Left hindlimb (tissue), 1 donor: Measurements from ENCODE around the gene RBM11.
A peak's percentile ranks its signal among the peaks of the same experiment; 100 is the strongest.
"Not testable (repeated sequence)": the region's sequence is repeated elsewhere in the genome, so short reads cannot be mapped to it uniquely, and the experiment has no call there.

ENCODE experiments used
- DNase-seq: peaks from one replicate; pipeline ENCODE4 v3.0.0-alpha.2; 2018

The RBM11 gene, protein sequence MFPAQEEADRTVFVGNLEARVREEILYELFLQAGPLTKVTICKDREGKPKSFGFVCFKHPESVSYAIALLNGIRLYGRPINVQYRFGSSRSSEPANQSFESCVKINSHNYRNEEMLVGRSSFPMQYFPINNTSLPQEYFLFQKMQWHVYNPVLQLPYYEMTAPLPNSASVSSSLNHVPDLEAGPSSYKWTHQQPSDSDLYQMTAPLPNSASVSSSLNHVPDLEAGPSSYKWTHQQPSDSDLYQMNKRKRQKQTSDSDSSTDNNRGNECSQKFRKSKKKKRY

DNA sequence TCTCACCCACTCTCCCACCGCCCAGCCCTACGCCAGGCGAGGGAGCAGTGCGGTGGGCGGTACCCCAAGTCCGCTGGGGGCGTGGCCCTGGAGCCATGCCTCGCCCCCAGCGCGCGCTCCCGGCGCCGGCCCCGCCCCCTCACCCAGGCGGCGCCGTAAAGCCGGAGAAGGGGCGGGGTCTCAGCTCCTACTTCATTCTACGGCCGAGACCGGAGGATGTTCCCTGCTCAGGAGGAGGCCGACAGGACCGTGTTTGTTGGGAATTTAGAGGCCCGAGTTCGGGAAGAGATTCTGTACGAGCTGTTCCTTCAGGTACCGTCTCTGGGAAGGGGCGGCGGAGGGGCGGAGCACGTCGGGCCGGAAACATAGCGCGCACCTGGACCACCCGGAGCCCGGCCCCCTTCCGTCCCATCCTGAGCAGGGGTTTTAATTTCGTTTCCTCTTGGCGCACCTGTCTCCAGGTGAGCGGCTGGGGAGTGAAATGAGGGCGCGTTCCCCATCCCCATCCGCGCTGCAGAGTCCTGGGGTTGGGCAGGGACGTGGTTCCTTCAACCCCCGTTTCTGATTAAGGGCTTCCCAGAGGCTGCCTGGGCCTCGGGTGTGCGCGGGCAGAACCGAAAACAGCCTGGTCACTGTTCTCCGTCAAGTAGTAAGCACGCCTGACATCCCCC lies at the start of gene RBM11:
Gene RBM11, plus strand, starts transcription at position 187 of the 671 bp plus-strand sequence. Its CDS starts 30 bp downstream, at position 217.
- peak; percentile 42 for DNase-seq

DNA sequence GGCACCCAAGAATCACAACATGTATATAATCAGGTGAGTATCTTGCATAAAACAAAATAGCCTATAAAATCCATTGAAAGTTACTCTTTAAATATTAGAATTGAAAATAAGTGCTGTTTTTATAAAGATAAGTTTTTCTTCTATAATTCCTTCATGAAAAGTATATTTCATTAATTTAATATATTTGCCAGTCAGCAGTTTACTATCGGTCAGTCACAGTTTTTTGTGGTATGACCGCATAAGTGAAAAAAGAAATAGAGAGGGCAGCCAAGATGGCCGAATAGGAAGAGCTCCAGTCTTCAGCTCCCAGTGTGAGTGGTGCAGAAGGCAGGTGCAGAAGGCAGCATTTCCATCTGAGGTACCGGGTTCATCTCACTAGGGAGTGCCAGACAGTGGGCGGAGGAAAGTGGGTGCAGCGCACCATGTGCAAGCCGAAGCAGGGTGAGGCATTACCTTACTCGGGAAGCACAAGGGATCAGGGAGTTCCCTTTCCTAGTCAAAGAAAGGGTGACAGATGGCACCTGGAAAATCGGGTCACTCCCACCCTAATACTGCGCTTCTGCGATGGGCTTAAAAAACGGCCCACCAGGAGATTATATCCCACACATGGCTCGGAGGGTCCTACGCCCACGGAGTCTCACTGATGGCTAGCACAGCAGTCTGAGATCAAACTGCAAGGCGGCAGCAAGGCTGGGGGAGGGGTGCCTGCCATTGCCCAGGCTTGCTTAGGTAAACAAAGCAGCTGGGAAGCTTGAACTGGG lies 49.3 kb upstream of the RBM11 start:
- not testable (repeated sequence) for DNase-seq

DNA sequence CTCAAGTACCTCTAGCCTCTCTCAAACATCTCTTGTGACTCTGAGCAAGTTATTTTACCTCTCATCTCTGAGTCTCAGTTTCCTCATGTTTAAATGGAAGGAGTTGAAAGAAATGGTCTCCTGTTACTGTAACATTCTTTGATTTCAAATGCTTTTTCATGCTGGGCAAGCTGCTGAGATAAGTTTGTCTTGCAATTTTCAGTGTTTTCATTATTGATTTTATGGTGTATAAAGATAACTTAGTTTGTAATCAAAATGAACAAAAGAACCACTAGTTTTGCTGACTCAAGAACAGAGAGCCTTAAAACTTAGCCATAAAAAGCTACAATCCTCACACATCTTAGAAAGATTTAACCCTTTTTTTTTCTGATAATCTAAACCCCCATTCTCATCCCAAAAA lies 9.7 kb upstream of the RBM11 start:
- no peak for DNase-seq

DNA sequence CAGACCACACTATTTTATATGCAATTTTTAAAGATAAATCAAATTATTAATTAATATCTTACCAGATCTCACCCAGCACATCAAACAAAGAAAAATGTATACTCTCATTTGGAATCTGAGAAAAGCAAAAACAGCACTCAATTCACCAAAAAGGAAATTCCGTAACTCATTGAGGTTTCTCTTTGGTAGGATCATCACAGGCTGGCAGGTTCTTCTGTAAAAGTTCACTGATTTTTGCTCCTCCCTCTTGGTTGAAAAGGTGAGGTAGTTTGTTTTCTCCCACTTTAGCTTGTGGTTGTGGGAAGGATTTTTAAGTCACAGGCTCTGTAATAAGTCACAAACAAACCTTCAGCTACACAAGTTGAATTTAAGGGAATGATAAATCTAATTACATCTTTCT lies 5.2 kb upstream of the RBM11 start, which contains the start of gene LIPI:
Gene LIPI, minus strand, starts transcription at position 218 of the 400 bp plus-strand sequence. Its CDS starts 110 bp downstream, at position 108.
- no peak for DNase-seq

DNA sequence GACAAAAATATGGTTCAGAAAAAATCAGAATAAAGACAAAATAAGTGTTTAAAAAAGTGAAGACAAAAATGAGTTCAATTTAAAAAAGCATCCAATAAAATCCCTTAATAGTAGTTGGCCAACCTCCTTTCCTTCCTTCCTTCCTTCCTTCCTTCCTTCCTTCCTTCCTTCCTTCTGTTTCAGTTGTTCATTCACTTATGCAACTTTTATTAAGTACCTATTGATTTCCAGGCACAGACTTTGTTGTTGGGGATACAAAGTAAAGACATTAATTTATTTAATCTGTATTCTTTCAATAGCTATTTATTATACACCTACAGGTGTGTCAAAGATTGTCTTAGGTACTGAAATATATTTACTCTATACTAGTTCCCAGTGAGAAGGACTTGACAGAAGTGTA lies 2.8 kb upstream of the RBM11 start:
- DNase-seq = no peak

DNA sequence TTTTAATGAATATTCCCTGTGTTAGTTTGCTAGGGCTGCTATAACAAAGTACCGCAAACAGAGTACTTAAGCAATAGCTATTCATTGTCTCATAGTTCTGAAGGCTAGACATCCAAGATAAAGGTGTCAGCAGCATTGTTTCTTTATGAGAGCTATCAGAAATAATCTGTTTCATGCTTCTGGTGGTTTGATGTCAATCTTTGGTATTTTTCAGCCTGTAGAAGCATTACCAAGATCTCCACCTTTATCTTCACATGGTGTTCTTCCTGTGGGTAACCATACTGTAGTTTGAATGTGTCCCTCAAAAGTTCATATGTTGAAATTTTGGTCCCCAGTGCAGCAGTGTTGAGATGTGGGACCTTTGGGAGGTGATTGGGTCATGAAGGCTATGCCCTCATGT lies 7.4 kb downstream of the RBM11 start:
- DNase-seq = no peak

DNA sequence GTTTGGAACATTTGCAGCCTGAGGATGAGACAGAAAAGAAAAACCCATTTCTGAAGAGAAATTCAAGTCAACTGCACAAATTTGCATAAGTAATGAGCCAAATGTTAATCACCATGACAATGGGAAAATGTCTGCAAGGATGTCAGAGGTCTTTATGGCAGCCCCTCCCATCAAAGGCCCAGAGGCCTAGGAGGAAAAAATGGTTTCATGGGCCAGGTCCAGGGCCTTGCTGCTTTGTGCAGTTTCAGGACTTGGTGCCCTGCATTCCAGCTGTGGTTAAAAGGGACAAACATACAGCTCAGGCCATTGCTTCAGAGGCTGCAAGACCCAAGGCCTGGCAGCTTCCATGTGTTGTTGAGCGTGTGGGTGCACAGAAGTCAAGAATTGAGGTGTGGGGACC lies 13.4 kb downstream of the RBM11 start:
- no peak for DNase-seq

DNA sequence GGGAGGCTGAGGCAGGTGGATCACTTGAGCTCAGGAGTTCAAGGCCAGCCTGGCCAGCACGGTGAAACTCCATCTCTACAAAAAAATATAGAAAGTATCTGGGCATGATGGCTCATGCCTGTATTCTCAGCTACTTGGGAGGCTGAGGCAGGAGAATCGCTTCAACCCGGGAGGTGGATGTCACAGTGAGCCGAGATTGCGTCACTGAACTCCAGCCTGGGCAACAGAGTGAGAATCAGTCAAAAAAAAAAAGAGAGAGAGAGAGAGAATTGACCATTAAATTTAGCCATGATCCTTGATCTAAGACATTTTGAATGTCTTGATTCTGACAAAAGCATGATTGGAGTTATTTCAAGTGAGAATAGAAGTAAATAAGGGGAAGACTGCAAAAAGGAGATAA lies 19.1 kb downstream of the RBM11 start:
- DNase-seq = no peak

DNA sequence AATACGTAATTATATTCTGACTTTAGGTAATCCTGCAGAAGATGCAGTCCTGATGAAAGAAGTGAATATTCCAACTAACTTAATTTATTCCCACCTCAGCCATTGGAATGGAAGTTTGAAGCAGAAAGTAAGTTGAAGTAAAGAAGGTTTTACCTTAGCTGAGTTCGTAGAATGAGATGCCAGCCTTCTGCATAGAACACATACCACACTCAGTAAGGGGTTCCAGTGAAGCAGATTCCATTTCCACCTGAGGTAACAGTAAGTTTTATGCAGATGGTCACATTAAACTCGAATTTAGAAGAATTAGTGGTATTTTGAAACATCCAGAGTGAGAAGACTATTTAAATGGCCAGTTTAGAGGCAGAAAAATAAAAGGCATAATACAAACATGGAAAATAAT lies 20.2 kb downstream of the RBM11 start:
- no peak for DNase-seq

DNA sequence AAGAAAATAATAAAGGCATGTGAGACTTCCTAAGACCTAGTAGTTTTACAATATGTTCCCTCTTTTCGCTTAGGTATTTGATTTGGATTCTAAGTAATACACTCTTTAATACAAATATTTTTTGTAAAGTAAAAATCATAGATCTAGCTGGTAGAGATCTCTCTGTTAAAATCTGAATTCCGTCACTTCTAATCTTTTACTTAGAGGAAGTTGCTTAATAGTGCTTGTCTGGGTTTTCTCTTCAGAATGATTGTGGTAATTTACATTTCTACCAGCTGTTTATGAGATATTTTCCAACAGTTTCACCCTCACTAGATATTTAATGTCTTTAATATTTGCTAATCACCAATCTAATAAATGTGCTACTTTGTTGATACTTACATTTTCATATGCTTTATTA lies 23.3 kb downstream of the RBM11 start:
- no peak for DNase-seq

DNA sequence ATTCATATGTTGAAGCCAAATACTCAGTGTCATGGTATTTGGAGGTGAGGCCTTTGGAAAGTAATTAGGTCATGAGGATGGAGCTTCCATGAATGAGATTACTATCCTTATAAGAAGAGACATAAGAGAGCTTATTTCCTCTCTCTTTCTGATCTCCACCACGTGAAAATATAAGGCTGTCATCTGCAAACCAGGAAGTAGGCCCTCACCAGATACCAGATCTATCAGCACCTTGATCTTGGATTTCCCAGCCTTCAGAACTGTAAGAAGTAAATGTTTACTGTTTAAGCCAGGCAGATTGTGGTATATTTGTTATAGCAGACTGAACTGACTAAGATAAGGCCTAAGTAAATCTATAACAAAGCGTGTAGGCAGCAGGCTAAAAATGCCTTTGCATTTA lies 25.3 kb downstream of the RBM11 start:
- no peak for DNase-seq

DNA sequence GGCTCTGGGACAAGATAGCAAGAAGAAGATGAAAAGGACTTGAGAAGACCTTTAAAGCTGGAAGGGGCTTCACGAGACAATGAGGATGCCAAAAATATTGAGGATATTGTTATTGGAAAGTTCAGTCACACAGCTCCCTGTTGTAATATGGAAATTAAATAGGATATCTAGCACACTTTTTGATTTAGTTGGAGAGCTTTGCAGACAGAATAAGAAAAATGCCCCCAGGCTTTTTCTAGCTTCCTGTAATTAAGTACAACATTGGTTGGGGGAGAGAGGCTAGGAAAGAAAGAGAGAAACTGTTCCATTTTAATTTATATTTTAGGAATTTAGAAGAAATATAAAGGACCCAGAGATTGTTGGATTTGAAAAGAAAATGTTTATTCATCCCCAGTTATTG lies 27.5 kb downstream of the RBM11 start:
- no peak for DNase-seq

DNA sequence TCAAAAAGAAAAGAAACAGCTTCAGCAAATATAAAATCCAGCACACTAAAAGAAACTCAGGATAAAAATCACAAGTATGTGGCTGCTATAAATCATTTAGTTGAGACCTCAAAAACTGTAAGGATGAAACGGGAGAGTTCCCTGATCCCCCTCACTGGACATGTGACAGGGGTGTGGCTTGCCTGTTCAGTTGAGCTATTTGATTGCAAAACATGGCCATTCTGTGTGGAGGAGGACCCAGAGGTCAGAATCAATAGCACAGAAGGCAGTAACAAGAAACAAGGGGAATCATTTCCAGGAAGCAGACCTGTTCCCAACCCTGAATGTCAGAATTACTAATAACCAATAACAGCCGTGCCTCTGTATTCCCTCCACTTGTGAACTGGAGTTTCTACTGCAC lies 27.9 kb downstream of the RBM11 start:
- no peak for DNase-seq

DNA sequence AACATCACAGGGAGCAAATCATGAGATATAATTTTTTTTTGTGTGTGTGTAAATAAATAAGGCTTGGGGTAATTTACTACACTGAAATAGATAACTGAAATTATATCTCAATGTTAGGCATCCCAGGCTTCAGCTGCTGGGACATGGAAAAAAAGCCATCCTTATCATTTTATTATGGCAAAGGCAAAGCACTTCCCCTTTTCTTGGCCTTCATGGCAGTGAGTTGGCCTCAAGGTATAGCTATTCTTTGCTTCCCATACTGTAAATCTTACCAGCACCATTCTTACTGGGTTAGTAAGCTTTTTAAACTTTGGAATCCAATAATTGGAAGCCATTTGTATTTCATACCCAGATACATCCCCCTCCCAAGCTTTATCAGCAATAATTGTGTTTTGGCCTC lies 29.0 kb downstream of the RBM11 start:
- DNase-seq = no peak

DNA sequence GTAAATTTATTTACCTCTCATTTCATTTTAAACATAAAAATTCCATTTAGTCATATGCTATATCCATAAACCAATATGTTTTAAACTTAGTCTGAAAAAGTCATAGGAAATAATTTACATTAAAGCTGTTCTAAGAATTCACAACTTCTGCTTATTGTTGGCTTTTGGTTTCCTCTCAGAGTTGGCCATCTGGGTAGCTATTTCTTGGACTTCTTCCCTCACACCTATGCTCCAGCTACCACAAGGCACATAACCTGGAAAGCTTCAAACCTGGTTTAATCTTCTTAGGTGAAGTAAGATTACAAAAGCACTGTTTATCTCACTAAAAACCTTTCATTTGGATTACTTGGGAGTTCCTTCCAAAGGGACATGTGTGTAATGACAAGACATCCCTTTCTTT lies 29.8 kb downstream of the RBM11 start:
- no peak for DNase-seq

DNA sequence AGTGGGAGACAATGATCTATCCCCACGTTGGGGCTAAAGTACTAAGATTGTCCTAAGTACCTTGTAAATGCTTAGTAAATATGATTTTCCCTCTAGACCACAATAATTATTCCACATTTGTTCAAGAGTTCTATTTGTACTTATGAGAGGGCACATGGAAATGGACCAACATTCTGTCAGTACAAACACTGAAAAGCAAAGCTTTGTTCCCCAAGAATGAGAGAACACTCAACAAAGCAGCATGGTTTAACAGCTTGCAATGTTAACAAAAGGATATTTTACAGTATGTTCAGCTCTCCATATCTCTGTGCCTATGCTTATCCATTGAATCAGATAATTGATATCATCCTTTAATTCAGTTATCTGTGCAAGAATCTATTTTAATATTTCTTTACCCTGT lies 35.4 kb downstream of the RBM11 start:
- no peak for DNase-seq

DNA sequence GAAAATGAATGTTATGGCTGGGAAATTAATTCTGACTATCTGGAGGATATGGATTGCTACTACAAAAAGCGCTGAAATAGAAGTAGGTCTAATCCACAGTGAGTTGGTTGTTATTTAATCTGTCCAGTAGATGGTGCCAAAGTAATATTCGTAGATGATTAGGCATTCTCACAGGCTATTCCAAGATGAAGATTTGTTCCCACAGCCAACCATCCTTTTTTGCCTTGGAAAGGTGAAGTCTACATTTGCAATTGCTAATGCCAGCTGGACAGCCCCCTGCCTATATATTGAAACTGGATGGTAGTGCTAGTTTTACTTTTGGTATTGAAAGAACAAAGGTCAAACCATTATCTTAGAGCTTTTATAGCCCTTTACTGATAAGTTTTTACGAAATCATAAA lies 43.8 kb downstream of the RBM11 start:
- no peak for DNase-seq

DNA sequence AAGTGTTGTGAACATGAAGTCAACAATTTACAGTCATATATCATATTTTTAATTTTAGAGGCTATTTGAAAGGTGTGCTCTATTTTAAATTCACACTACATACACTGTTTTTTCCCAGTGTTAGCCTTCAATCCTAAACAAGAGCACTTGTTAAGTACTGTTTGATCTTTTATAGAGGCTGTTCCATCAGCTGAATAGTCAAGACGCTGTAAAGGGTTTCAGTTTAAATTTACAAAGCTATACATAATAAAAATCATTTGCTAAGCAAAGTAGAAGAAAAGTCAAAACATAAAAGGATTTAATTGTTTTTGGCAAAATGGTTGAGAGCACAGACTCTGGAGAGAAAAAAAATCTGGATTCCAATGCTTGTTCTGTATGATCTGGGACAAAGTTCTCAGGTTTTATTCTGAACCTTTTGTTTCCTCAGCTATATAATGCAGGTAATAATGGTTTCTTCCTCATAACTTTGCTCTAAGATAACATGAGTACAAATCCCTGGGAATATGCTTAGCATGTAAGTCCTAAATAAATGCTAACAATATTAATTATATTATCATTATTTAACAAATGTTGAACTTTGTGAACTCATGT lies 44.3 kb downstream of the RBM11 start:
- DNase-seq = no peak

DNA sequence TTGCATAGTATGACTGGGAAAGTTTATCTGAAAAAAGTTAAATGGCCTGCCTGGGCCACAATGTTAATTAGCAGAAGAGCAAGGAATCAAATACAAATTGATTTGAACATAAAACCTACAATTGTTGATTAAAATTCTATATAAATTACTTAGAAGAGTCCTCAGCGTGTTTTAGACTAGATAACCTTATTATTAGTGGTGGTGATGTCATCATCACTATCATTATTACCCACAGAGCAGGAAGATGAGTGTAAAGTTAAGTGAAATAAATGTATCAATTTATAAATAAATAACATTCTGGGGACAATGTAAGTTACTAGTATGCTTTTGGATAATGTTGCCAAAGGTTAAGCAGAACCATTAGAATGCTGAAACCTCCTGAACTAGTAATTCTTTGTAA lies 46.1 kb downstream of the RBM11 start:
- no peak for DNase-seq

DNA sequence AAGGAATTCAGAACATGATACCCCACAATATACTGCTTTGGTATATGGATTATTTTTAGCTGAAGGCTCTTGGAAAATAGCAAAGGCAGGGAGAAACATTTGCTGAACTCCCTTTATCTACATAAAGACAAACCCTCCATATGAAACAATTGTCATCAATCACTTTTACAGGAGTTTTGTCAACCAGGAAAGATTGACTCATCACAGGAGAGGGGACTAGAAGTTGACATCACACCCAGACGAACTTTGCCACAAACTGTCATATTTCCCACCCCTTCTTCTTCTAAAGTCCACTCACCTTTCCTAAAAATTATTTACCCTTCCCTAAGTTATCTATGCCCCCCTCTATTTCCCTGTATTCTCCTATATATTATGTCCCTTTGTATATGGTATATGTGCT lies 47.9 kb downstream of the RBM11 start:
- DNase-seq = no peak

DNA sequence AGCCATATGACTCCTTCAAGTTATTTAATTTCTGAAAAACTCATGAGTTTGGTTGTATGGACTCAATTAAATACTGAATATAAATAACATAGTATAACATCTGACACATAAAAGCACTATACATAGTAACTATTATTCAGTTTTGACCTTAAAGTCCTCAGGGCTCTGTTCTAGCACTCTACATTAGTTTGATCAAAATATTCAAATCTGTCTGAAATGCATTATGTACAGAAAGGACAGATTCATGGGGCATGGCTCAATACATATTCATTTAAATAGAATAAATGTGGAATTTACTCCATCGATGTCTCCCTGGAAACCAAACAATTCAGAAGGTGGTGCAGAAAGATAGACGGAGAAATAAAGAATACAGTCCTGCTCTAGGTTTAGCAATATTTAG lies 49.1 kb downstream of the RBM11 start:
- no peak for DNase-seq

DNA sequence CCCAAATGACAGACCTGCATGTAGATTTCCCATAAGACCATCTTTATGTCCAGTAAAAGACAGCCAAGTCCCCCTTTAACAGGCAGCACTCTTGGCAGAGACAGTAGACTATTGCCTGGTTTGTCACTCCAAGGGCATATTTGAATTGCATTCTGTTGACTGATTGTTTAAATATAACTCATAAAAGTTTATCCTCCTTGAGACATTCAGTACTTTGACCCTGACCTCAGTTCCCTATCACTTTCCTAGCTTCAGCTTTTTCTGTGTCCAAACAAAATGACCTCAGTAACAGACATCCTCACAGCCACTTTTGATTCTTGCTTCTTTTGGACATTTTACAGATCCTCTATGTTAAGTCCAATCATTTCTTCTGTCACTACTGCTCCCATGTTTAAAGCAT lies 51.1 kb downstream of the RBM11 start:
- DNase-seq = no peak

DNA sequence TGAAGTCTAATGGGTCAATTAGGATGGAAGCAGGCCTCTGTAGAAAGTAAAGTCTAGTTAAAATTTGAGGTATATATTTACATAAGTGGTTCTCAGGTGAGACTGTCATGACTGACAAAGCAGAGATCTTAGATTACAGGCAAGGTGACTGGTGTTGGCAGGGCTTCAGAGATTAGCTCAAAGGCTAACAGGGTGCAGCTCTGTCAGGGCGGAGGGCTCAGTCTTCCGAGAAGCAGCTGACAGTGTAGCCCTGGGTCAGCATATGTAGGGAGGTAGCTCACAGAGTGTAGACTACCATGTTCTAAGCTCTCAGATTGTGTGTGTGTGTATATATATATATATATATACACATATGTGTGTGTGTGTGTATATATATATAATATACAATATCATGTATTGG lies 54.7 kb downstream of the RBM11 start:
- DNase-seq = no peak

DNA sequence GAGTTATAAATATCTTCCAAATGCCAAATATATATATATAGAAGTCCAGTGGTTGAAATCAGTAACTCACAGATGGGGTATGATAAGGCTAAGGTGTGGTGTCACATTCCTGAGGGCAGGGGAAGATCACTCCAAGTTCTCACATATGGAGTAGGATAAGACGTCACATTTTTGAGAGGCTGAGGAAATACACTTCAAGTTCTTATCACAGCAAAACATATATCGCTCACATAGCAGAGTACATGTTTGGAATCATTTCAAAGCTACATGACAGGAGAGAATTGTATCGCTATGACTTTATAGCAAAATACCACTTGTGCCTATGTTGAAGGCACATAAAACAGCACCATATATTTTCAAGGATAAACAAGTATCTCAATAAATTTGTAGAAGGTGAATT lies 55.1 kb downstream of the RBM11 start:
- DNase-seq = no peak
